ENCODE data around the gene SFXN5. TPM values are rescaled to one million over a fixed set of nuclear protein-coding genes. Genes with fewer than 3 reads are reported as not detected.

SFXN5 gene
- total and polyA plus RNA-seq, 2 experiments from 2014 or later = 10.0 to 16.4 TPM

GRCh38 chr2:72937356-72937669 lies 134.2 kb downstream of the SFXN5 start:
- Histone ChIP-seq H3K4me1 (ENCODE audit: insufficient read depth) (peaks cover 12% of the 10 kb centered on the region), H3K4me3 (no peak overlapping the region), H4K20me1 (ENCODE audit: insufficient read depth) (no peaks in the 10 kb centered on the region), H3K4me2 (ENCODE audit: unreplicated experiment) (no peak overlapping the region), H3K9me2 (ENCODE audit: insufficient read depth) (no peaks in the 10 kb centered on the region), H3K27me3 (replicated peaks; ENCODE audit: insufficient read depth) (no peaks in the 10 kb centered on the region), H3K27ac (no peak overlapping the region), H3K36me3 (ENCODE audit: low read depth) (no peaks in the 10 kb centered on the region), H2AFZ (no peak overlapping the region), H3K79me2 (ENCODE audit: insufficient read depth) (no peaks in the 10 kb centered on the region), H3K9me3 (ENCODE audit: low read depth) (no peaks in the 10 kb centered on the region), H3F3A (ENCODE audit: insufficient read depth) (no peaks in the 10 kb centered on the region), H3K9ac (no peak overlapping the region)
- 19 to 21% methylated on average over 15 of the region's 15 CpGs for WGBS, 2 experiments (ENCODE audit: low coverage in 1 of 2, low lambda C conversion rate in 2 of 2, missing lambda C conversion rate in 2 of 2)
- no peak for TF ChIP-seq EZH2 (IDR thresholded peaks at IDR 0.05; ENCODE audit: insufficient read depth, poor library complexity, severe bottlenecking)
- TF ChIP-seq EZH2phosphoT487 (IDR thresholded peaks at IDR 0.05; ENCODE audit: insufficient read depth, low read depth) = no peak
- DNase-seq = no peak
- in situ Hi-C loops (cut with MboI) = no loop called here

GRCh38 chr2:72936660-72937355 lies 134.7 kb downstream of the SFXN5 start:
- H3K4me3 ChIP-seq = no peak overlapping the region
- no peaks in the 10 kb centered on the region for H3K9me3 ChIP-seq (ENCODE audit: low read depth)
- no peaks in the 10 kb centered on the region for H3K79me2 ChIP-seq (ENCODE audit: insufficient read depth)
- H3K9ac ChIP-seq = no peak overlapping the region
- H3K9me2 ChIP-seq (ENCODE audit: insufficient read depth) = no peaks in the 10 kb centered on the region
- WGBS, 2 experiments (ENCODE audit: low coverage in 1 of 2, low lambda C conversion rate in 2 of 2, missing lambda C conversion rate in 2 of 2) = 24 to 28% methylated on average over 19 of the region's 19 CpGs
- H3K4me2 ChIP-seq (ENCODE audit: unreplicated experiment) = no peak overlapping the region
- no peak for TF ChIP-seq EZH2 (IDR thresholded peaks at IDR 0.05; ENCODE audit: insufficient read depth, poor library complexity, severe bottlenecking)
- no peak overlapping the region for H2AFZ ChIP-seq
- no peaks in the 10 kb centered on the region for H4K20me1 ChIP-seq (ENCODE audit: insufficient read depth)
- no peak overlapping the region for H3K27ac ChIP-seq
- H3K36me3 ChIP-seq (ENCODE audit: low read depth) = no peaks in the 10 kb centered on the region
- peak; percentile 78 for DNase-seq
- H3K4me1 ChIP-seq (ENCODE audit: insufficient read depth) = peaks cover 17% of the 10 kb centered on the region
- in situ Hi-C loops (cut with MboI) = no loop called here
- no peaks in the 10 kb centered on the region for H3F3A ChIP-seq (ENCODE audit: insufficient read depth)
- H3K27me3 ChIP-seq (replicated peaks; ENCODE audit: insufficient read depth) = no peaks in the 10 kb centered on the region

GRCh38 chr2:72935611-72935957 lies 135.9 kb downstream of the SFXN5 start:
- H3K27ac ChIP-seq = no peak overlapping the region
- WGBS, 2 experiments (ENCODE audit: low coverage in 1 of 2, low lambda C conversion rate in 2 of 2, missing lambda C conversion rate in 2 of 2) = 73 to 95% methylated on average over 2 of the region's 2 CpGs
- DNase-seq = no peak
- no peak overlapping the region for H2AFZ ChIP-seq
- no peaks in the 10 kb centered on the region for H3K79me2 ChIP-seq (ENCODE audit: insufficient read depth)
- no peaks in the 10 kb centered on the region for H3K9me2 ChIP-seq (ENCODE audit: insufficient read depth)
- no peak overlapping the region for H3K9ac ChIP-seq
- no peak overlapping the region for H3K4me2 ChIP-seq (ENCODE audit: unreplicated experiment)
- no peaks in the 10 kb centered on the region for H3K27me3 ChIP-seq (replicated peaks; ENCODE audit: insufficient read depth)
- H4K20me1 ChIP-seq (ENCODE audit: insufficient read depth) = no peaks in the 10 kb centered on the region
- H3K4me1 ChIP-seq (ENCODE audit: insufficient read depth) = peaks cover 17% of the 10 kb centered on the region
- H3K36me3 ChIP-seq (ENCODE audit: low read depth) = no peaks in the 10 kb centered on the region
- no peaks in the 10 kb centered on the region for H3K9me3 ChIP-seq (ENCODE audit: low read depth)
- TF ChIP-seq EZH2 (IDR thresholded peaks at IDR 0.05; ENCODE audit: insufficient read depth, poor library complexity, severe bottlenecking) = no peak
- no peak for TF ChIP-seq EZH2phosphoT487 (IDR thresholded peaks at IDR 0.05; ENCODE audit: insufficient read depth, low read depth)
- in situ Hi-C loops (cut with MboI) = no loop called here
- H3F3A ChIP-seq (ENCODE audit: insufficient read depth) = no peaks in the 10 kb centered on the region
- H3K4me3 ChIP-seq = no peak overlapping the region

- Histone ChIP-seq H3K27me3 (replicated peaks; ENCODE audit: insufficient read depth) (0 out of 2 replicates have a peak, but pooled peaks cover 3% of the 10 kb centered on the region), H3K9ac (no peak overlapping the region), H3K9me3 (ENCODE audit: low read depth) (no peaks in the 10 kb centered on the region), H4K20me1 (ENCODE audit: insufficient read depth) (no peaks in the 10 kb centered on the region), H3K4me2 (ENCODE audit: unreplicated experiment) (no peak overlapping the region), H3K4me1 (ENCODE audit: insufficient read depth) (peaks cover 14% of the 10 kb centered on the region), H3F3A (ENCODE audit: insufficient read depth) (no peaks in the 10 kb centered on the region), H3K79me2 (ENCODE audit: insufficient read depth) (no peaks in the 10 kb centered on the region), H3K4me3 (no peak overlapping the region), H3K9me2 (ENCODE audit: insufficient read depth) (no peaks in the 10 kb centered on the region), H3K27ac (no peak overlapping the region), H2AFZ (no peak overlapping the region), H3K36me3 (ENCODE audit: low read depth) (no peaks in the 10 kb centered on the region)
- in situ Hi-C loops (cut with MboI) = no loop called here
- no peak for DNase-seq
- no peak for TF ChIP-seq EZH2 (IDR thresholded peaks at IDR 0.05; ENCODE audit: insufficient read depth, poor library complexity, severe bottlenecking)
- TF ChIP-seq EZH2phosphoT487 (IDR thresholded peaks at IDR 0.05; ENCODE audit: insufficient read depth, low read depth) = no peak
- 84 to 88% methylated on average over 14 of the region's 14 CpGs for whole genome bisulfite sequencing, 2 experiments (ENCODE audit: low coverage in 1 of 2, low lambda C conversion rate in 2 of 2, missing lambda C conversion rate in 2 of 2)
These were observed 136.6 kb downstream of the SFXN5 start for GRCh38 chr2:72934683-72935610.
